Right renal pelvis (tissue), 4 donors: ENCODE measurements around the gene MYO18A. TPM values are rescaled to one million over a fixed set of nuclear protein-coding genes. Genes with fewer than 3 reads are reported as not detected.
"Not testable (repeated sequence)": the region's sequence is repeated elsewhere in the genome, so short reads cannot be mapped to it uniquely, and the experiment has no call there.

Experiments
- DNase-seq, 4 donors: peaks; one replicate each; pipeline ENCODE4 v3.0.0-alpha.2; 2013; ENCODE audit warnings: low read depth in 4 of 4, low spot score in 3 of 4, missing footprints in 1 of 4
- polyA plus RNA-seq, 4 donors: library from polyadenylated mRNA; unstranded; fragments of 120-200 nt; gene quantifications; one replicate each; pipeline ENCODE4 v1.2.1, GENCODE V29; 2013; ENCODE audit not compliant: insufficient read length in 4 of 4

The MYO18A gene
- polyA plus RNA-seq, 4 donors = 34.0 to 38.0 (median 35.9) TPM

GRCh38 chr17:29196769-29197515 is 16.7 kb upstream of the MYO18A start:
- no peak for DNase-seq

- DNase-seq = no peak
Measured at GRCh38 chr17:29195465-29196081, 15.4 kb upstream of the MYO18A start.

- no peak for DNase-seq
Measured at GRCh38 chr17:29194669-29195068, 14.5 kb upstream of the MYO18A start.

- DNase-seq = no peak
Measured at GRCh38 chr17:29193146-29193545, 12.9 kb upstream of the MYO18A start.

- DNase-seq = no peak
Measured at GRCh38 chr17:29190592-29191207, 10.5 kb upstream of the MYO18A start.

- DNase-seq = no peak
Measured at GRCh38 chr17:29190039-29190438, 9.8 kb upstream of the MYO18A start.

- no peak for DNase-seq
Measured at GRCh38 chr17:29189355-29189754, 9.2 kb upstream of the MYO18A start.

- DNase-seq = no peak
Measured at GRCh38 chr17:29181226-29181625, 1.0 kb upstream of the MYO18A start.

- DNase-seq = no peak
Measured at GRCh38 chr17:29180788-29181160, 576 bp upstream of the MYO18A start.

GRCh38 chr17:29179232-29180033 is 765 bp downstream of the MYO18A start:
- DNase-seq = peak in 2 of 4 donors; percentile 28 to 38

- no peak for DNase-seq
Measured at GRCh38 chr17:29178750-29179231, 1.4 kb downstream of the MYO18A start.

GRCh38 chr17:29177871-29178749 is 2.1 kb downstream of the MYO18A start:
- DNase-seq = no peak

GRCh38 chr17:29177541-29177870 is 2.7 kb downstream of the MYO18A start:
- no peak for DNase-seq

- DNase-seq = peak in 1 of 4 donors; percentile 27
Measured at GRCh38 chr17:29176558-29177351, 3.4 kb downstream of the MYO18A start.

- no peak for DNase-seq
Measured at GRCh38 chr17:29175349-29175748, 4.8 kb downstream of the MYO18A start.

- no peak for DNase-seq
Measured at GRCh38 chr17:29172589-29172988, 7.6 kb downstream of the MYO18A start.

- DNase-seq = no peak
Measured at GRCh38 chr17:29170682-29171081, 9.5 kb downstream of the MYO18A start.

- DNase-seq = no peak
Measured at GRCh38 chr17:29169806-29170591, 10.2 kb downstream of the MYO18A start.

GRCh38 chr17:29168759-29169126 is 11.5 kb downstream of the MYO18A start:
- DNase-seq = not testable (repeated sequence)
